Posterior cingulate gyrus (tissue), 11 donors: ENCODE measurements around the gene NIPSNAP2.
"Not testable (repeated sequence)": the region's sequence is repeated elsewhere in the genome, so short reads cannot be mapped to it uniquely, and the experiment has no call there.

ENCODE experiments used
- DNase-seq, 10 donors: peaks; one replicate each; pipeline versions ENCODE4 v3.0.0 to v3.0.0-alpha.2; 2020 to 2021; ENCODE audit warnings: mixed read lengths in 3 of 10
- intact Hi-C: fragments of 100-400 bp; cut with DNase I; formaldehyde crosslinking; loops from one replicate; pipeline ENCODE4 v1.15.1; 2023

Gene NIPSNAP2

GRCh38 chr7:56033671-56034432, 69.5 kb downstream of the NIPSNAP2 start:
- intact Hi-C loops: no loop called here
- DNase-seq: peak; percentile 22 to 94 (median 65)

GRCh38 chr7:56040730-56041129, 76.3 kb downstream of the NIPSNAP2 start:
- no peak for DNase-seq
- intact Hi-C loops: no loop called here

GRCh38 chr7:56045758-56046157, 81.4 kb downstream of the NIPSNAP2 start:
- intact Hi-C loops, DNase-seq: not testable (repeated sequence)

GRCh38 chr7:56046721-56047445, 82.5 kb downstream of the NIPSNAP2 start:
- no peak for DNase-seq
- intact Hi-C loops: no loop called here

GRCh38 chr7:56047446-56048116, 83.2 kb downstream of the NIPSNAP2 start:
- intact Hi-C loops, DNase-seq: not testable (repeated sequence)

- no peak for DNase-seq
- intact Hi-C loops: no loop called here
Measured at GRCh38 chr7:56048245-56048644, 83.9 kb downstream of the NIPSNAP2 start.

- DNase-seq, intact Hi-C loops: not testable (repeated sequence)
Measured at GRCh38 chr7:56048763-56049162, 84.4 kb downstream of the NIPSNAP2 start.
